CD1c-positive myeloid dendritic cell (primary cell): ENCODE measurements around the gene PSTPIP2.

Experiments
- DNase-seq: peaks from one replicate; pipeline ENCODE4 v3.0.0-alpha.2; 2016; ENCODE audit errors: extremely low spot score

PSTPIP2 gene

GRCh38 chr18:45935591-45936335 lies 136.3 kb downstream of the PSTPIP2 start:
- DNase-seq = no peak
